Loucy (cell line): Measurements from ENCODE around the gene PITPNC1.

Source experiments
- H2AFZ ChIP-seq: fragments of 200-600 bp; sonication (generic); 2 replicates; pipeline ENCODE4 v1.6.0; 2016; ENCODE audit warnings: antibody characterized with exemption, mild to moderate bottlenecking, low read length, moderate library complexity
- H3F3A ChIP-seq: fragments of 200-600 bp; 2 replicates; pipeline ENCODE4 v1.6.0; 2016; ENCODE audit warnings: antibody characterized with exemption, low read depth, mild to moderate bottlenecking
- H3K27me3 ChIP-seq: fragments of 200-600 bp; sonication (generic); 2 replicates; pipeline ENCODE4 v1.6.1; 2014; ENCODE audit warnings: low read length, mild to moderate bottlenecking; ENCODE audit not compliant: insufficient read depth, poor library complexity, severe bottlenecking
- H3K36me3 ChIP-seq: fragments of 200-600 bp; sonication (generic); 2 replicates; pipeline ENCODE4 v1.6.1; 2016; ENCODE audit warnings: low read length; ENCODE audit not compliant: insufficient read depth
- H3K4me1 ChIP-seq: fragments of 200-600 bp; sonication (generic); 2 replicates; pipeline ENCODE4 v1.5.1; 2014; ENCODE audit warnings: low read length, mild to moderate bottlenecking; ENCODE audit not compliant: insufficient read depth, poor library complexity, severe bottlenecking
- H3K4me2 ChIP-seq: fragments of 200-600 bp; sonication (generic); 2 replicates; pipeline ENCODE4 v1.6.0; 2014; ENCODE audit warnings: antibody characterized with exemption, low read length, low read depth, mild to moderate bottlenecking; ENCODE audit not compliant: poor library complexity, severe bottlenecking
- H3K4me3 ChIP-seq: fragments of 200-600 bp; sonication (generic); 2 replicates; pipeline ENCODE4 v1.5.1; 2014; ENCODE audit warnings: low read length, mild to moderate bottlenecking, mixed read lengths; ENCODE audit not compliant: poor library complexity, severe bottlenecking
- H3K79me2 ChIP-seq: fragments of 200-600 bp; sonication (generic); 2 replicates; pipeline ENCODE4 v1.6.1; 2014; ENCODE audit warnings: low read length; ENCODE audit not compliant: insufficient read depth
- H3K9ac ChIP-seq: fragments of 200-600 bp; sonication (generic); 2 replicates; pipeline ENCODE4 v1.6.0; 2014; ENCODE audit warnings: mild to moderate bottlenecking, low read depth, low read length, moderate library complexity; ENCODE audit not compliant: poor library complexity, severe bottlenecking
- H3K9me2 ChIP-seq: fragments of 200-600 bp; sonication (generic); replicated peaks from 2 replicates; pipeline ENCODE4 v1.6.1; 2016; ENCODE audit warnings: low read depth, low read length, mixed read lengths
- H3K9me3 ChIP-seq: fragments of 200-600 bp; sonication (generic); 2 replicates; pipeline ENCODE4 v1.6.1; 2014; ENCODE audit warnings: mild to moderate bottlenecking, antibody characterized with exemption, low read length, low read depth; ENCODE audit not compliant: insufficient read depth
- H4K20me1 ChIP-seq: fragments of 200-600 bp; sonication (generic); 2 replicates; pipeline ENCODE4 v1.6.0; 2014; ENCODE audit warnings: antibody characterized with exemption, low read length, mild to moderate bottlenecking; ENCODE audit not compliant: insufficient read depth, poor library complexity, severe bottlenecking
- EZH2phosphoT487 ChIP-seq: fragments of 200-600 bp; IDR thresholded peaks from 2 replicates; pipeline ENCODE4 v1.6.1; 2018; ENCODE audit warnings: antibody characterized with exemption, mild to moderate bottlenecking, moderate library complexity, borderline replicate concordance
- TF ChIP-seq, protein P1 (sequence below): fragments of 200-600 bp; sonication (generic); conservative IDR thresholded peaks from 2 replicates; pipeline ENCODE4 v1.5.1; 2014; ENCODE audit warnings: mild to moderate bottlenecking, antibody characterized with exemption, low read length

PITPNC1 gene

GRCh38 chr17:67601897-67602296, 224.8 kb downstream of the PITPNC1 start:
- Histone ChIP-seq H3K36me3 (no peaks in the 10 kb centered on the region), H3K79me2 (no peaks in the 10 kb centered on the region), H3K9me3 (no peaks in the 10 kb centered on the region), H4K20me1 (no peaks in the 10 kb centered on the region), H2AFZ (no peak overlapping the region), H3K4me1 (no peaks in the 10 kb centered on the region), H3K9me2 (no peaks in the 10 kb centered on the region), H3K9ac (no peak overlapping the region), H3K4me2 (no peak overlapping the region), H3K4me3 (no peak overlapping the region), H3K27me3 (no peaks in the 10 kb centered on the region), H3F3A (no peaks in the 10 kb centered on the region)
- no peak for TF ChIP-seq EZH2phosphoT487
- TF ChIP-seq, protein P1, sequence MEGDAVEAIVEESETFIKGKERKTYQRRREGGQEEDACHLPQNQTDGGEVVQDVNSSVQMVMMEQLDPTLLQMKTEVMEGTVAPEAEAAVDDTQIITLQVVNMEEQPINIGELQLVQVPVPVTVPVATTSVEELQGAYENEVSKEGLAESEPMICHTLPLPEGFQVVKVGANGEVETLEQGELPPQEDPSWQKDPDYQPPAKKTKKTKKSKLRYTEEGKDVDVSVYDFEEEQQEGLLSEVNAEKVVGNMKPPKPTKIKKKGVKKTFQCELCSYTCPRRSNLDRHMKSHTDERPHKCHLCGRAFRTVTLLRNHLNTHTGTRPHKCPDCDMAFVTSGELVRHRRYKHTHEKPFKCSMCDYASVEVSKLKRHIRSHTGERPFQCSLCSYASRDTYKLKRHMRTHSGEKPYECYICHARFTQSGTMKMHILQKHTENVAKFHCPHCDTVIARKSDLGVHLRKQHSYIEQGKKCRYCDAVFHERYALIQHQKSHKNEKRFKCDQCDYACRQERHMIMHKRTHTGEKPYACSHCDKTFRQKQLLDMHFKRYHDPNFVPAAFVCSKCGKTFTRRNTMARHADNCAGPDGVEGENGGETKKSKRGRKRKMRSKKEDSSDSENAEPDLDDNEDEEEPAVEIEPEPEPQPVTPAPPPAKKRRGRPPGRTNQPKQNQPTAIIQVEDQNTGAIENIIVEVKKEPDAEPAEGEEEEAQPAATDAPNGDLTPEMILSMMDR: no peak

DNA sequence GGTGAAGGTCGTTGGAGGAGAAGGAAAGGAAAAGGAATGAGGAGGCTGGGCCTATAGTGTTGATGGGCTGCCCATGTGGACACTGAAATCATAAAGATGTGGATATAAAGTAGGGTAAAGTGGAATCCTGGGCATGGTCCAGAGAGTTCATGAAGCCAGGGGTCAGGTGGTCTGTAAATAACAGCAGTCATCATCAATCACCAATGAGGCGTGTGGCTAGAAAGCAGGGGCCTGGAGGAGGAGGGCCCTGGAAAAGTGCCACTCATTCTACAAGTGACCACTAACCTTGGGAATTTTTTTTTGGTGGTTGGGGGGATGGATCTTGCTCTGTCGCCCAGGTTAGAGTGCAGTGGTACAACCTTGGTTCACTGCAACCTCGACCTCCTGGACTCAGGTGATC, 225.4 kb downstream of the PITPNC1 start:
- TF ChIP-seq, protein P1: no peak
- TF ChIP-seq EZH2phosphoT487: no peak
- no peaks in the 10 kb centered on the region for H4K20me1 ChIP-seq
- H3K4me3 ChIP-seq: no peak overlapping the region
- H3K9me2 ChIP-seq: no peaks in the 10 kb centered on the region
- H3K27me3 ChIP-seq: no peaks in the 10 kb centered on the region
- H3K9me3 ChIP-seq: no peaks in the 10 kb centered on the region
- no peaks in the 10 kb centered on the region for H3K36me3 ChIP-seq
- no peaks in the 10 kb centered on the region for H3K79me2 ChIP-seq
- H3K4me1 ChIP-seq: no peaks in the 10 kb centered on the region
- H3K9ac ChIP-seq: no peak overlapping the region
- no peaks in the 10 kb centered on the region for H3F3A ChIP-seq
- H2AFZ ChIP-seq: no peak overlapping the region
- no peak overlapping the region for H3K4me2 ChIP-seq

DNA sequence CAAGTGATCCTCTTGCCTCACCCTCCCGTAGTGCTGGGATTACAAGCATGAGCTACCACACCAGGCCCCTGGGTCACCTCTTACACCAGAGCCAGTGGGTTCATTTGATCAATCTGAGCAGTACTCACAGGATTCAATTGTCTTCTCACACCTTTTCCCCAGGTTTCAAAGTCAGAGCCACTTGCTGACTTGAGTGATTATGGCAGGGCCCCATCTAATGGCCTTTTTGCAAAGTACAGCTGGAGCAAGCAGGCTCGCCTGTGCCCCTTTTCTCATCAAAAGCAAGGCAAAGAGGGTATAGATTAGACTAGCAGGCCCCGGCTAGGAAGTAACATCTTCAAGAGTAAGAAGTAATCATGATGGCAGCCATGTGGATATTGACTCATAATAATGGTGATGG, 225.9 kb downstream of the PITPNC1 start:
- no peak overlapping the region for H2AFZ ChIP-seq
- H3K9me3 ChIP-seq: no peaks in the 10 kb centered on the region
- H3K79me2 ChIP-seq: no peaks in the 10 kb centered on the region
- no peaks in the 10 kb centered on the region for H3F3A ChIP-seq
- H3K9ac ChIP-seq: no peak overlapping the region
- H3K9me2 ChIP-seq: no peaks in the 10 kb centered on the region
- no peak for TF ChIP-seq EZH2phosphoT487
- TF ChIP-seq, protein P1: peak; percentile 68
- no peaks in the 10 kb centered on the region for H3K4me1 ChIP-seq
- H3K4me3 ChIP-seq: no peak overlapping the region
- H3K27me3 ChIP-seq: no peaks in the 10 kb centered on the region
- no peaks in the 10 kb centered on the region for H3K36me3 ChIP-seq
- no peak overlapping the region for H3K4me2 ChIP-seq
- no peaks in the 10 kb centered on the region for H4K20me1 ChIP-seq
